Thyroid gland (tissue), 4 donors: ENCODE data around the gene ARHGEF10L. TPM values are rescaled to one million over a fixed set of nuclear protein-coding genes. Genes with fewer than 3 reads are reported as not detected.

Experiments used
- DNase-seq, 2 donors: peaks; one replicate each; pipeline ENCODE4 v3.0.0-alpha.2; 2019
- H3K27ac ChIP-seq, 3 donors: fragments of 200-600 bp; sonication (generic); 1 replicate in 2 of 3; 2 replicates in 1 of 3; pipeline ENCODE4 v1.5.1; 2016 to 2019; ENCODE audit warnings: mild to moderate bottlenecking in 1 of 3, moderate library complexity in 1 of 3
- H3K27me3 ChIP-seq: fragments of 200-600 bp; sonication (generic); one replicate; pipeline ENCODE4 v1.5.1; 2019
- H3K36me3 ChIP-seq, 2 donors: fragments of 200-600 bp; sonication (generic); one replicate each; pipeline ENCODE4 v1.5.1; 2016 to 2019
- H3K4me1 ChIP-seq, 2 donors: fragments of 200-600 bp; sonication (generic); one replicate each; pipeline ENCODE4 v1.5.1; 2017 to 2019
- H3K4me3 ChIP-seq, 3 donors: fragments of 200-600 bp; sonication (generic); replicated peaks in 1 of 3; 1 replicate in 2 of 3; 2 replicates in 1 of 3; pipeline ENCODE4 v1.5.1; 2016; ENCODE audit warnings: mild to moderate bottlenecking in 1 of 3
- H3K9me3 ChIP-seq: fragments of 200-600 bp; sonication (generic); one replicate; pipeline ENCODE4 v1.5.1; 2017
- POLR2A ChIP-seq, 2 donors: fragments of 450-650 bp; IDR thresholded peaks; one replicate each; pipeline ENCODE4 v1.6.1; 2017; ENCODE audit warnings: antibody characterized with exemption in 2 of 2, mild to moderate bottlenecking in 2 of 2, moderate library complexity in 1 of 2
- WGBS, 2 donors: methylation state at CpG; one replicate each; pipeline ENCODE4 v1.1.5; 2017; 5-methylcytosine and 5-hydroxymethylcytosine counted together
- intact Hi-C: fragments of 100-400 bp; cut with DNase I; formaldehyde crosslinking; loops from one replicate; pipeline ENCODE4 v1.15.1; 2023
- total RNA-seq, 4 donors: library from RNA; depleted of rRNA; stranded (reverse); fragments of >200 nt; gene quantifications; one replicate each; pipeline ENCODE4 v1.2.3, GENCODE V29; 2016
- TF ChIP-seq, protein P1 (sequence below), 6 experiments: fragments of 200-600 bp in 3 of 6; fragments of 450-650 bp in 3 of 6; sonication (generic) in 3 of 6; IDR thresholded peaks; one replicate each; pipeline ENCODE4 v1.5.1; 2016 to 2019; ENCODE audit warnings: antibody characterized with exemption in 6 of 6, mild to moderate bottlenecking in 2 of 6, inconsistent platforms in 1 of 6, moderate library complexity in 1 of 6

The ARHGEF10L gene
- total RNA-seq, 4 donors from 2014 or later = 32.2 to 64.5 (median 51.4) TPM

- H3K27me3 ChIP-seq = no peaks in the 10 kb centered on the region
- H3K27ac ChIP-seq = peak overlapping the region; percentile 67 to 87 (median 85)
- DNase-seq = no peak
- intact Hi-C loops = no loop called here
- no peak overlapping the region for H3K4me3 ChIP-seq
- WGBS, 2 donors = 93 to 96% methylated on average over 4 of the region's 4 CpGs
- TF ChIP-seq, protein P1, sequence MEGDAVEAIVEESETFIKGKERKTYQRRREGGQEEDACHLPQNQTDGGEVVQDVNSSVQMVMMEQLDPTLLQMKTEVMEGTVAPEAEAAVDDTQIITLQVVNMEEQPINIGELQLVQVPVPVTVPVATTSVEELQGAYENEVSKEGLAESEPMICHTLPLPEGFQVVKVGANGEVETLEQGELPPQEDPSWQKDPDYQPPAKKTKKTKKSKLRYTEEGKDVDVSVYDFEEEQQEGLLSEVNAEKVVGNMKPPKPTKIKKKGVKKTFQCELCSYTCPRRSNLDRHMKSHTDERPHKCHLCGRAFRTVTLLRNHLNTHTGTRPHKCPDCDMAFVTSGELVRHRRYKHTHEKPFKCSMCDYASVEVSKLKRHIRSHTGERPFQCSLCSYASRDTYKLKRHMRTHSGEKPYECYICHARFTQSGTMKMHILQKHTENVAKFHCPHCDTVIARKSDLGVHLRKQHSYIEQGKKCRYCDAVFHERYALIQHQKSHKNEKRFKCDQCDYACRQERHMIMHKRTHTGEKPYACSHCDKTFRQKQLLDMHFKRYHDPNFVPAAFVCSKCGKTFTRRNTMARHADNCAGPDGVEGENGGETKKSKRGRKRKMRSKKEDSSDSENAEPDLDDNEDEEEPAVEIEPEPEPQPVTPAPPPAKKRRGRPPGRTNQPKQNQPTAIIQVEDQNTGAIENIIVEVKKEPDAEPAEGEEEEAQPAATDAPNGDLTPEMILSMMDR (IDR thresholded peaks at IDR 0.05) = no peak
- no peak for TF ChIP-seq POLR2A (IDR thresholded peaks at IDR 0.05)
- H3K36me3 ChIP-seq = no peaks in the 10 kb centered on the region
- H3K4me1 ChIP-seq = peaks cover 15 to 27% of the 10 kb centered on the region in 2 donors
- H3K9me3 ChIP-seq = no peaks in the 10 kb centered on the region
Observed at GRCh38 chr1:17533201-17533600, 6.3 kb upstream of the ARHGEF10L start.

- H3K4me1 ChIP-seq = peaks cover 20 to 38% of the 10 kb centered on the region in 2 donors
- H3K27me3 ChIP-seq = no peaks in the 10 kb centered on the region
- intact Hi-C loops = no loop called here
Observed at GRCh38 chr1:17535300-17535936, 4.1 kb upstream of the ARHGEF10L start.

DNA sequence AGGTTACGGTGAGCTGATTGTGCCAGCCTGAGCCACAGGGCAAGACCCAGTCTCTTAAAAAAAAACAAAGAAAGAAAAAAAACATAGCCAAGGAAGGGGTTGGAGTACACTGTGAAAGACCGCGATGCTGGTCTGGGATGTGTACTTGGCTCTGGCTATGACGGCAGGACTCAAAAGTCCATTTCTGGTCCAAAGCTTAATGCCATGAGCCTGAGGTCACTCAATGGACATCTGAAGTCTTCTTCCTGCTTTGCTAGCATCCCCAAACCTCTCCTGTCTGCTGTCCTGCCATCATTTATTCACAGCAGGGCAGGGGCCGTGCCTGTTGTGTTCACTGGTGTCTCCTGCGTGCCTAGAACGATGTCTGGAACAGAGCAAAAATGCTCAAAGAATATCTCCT, 1.5 kb upstream of the ARHGEF10L start:
- Histone ChIP-seq H3K4me1 (peaks cover 14 to 28% of the 10 kb centered on the region in 2 donors), H3K9me3 (no peaks in the 10 kb centered on the region), H3K36me3 (no peaks in the 10 kb centered on the region), H3K27me3 (no peaks in the 10 kb centered on the region), H3K4me3 (no peak overlapping the region), H3K27ac (peak overlapping the region; percentile 2 to 78 (median 72))
- intact Hi-C loops = no loop called here
- no peak for TF ChIP-seq POLR2A (IDR thresholded peaks at IDR 0.05)
- WGBS, 2 donors = 77 to 82% methylated on average over 7 of the region's 7 CpGs
- peak in 1 of 2 donors; percentile 17 for DNase-seq

More at GRCh38 chr1:17535300-17535936, 4.1 kb upstream of the ARHGEF10L start:
- Histone ChIP-seq H3K4me3 (no peak overlapping the region), H3K9me3 (no peaks in the 10 kb centered on the region), H3K27ac (peak overlapping the region in 1 of 3 donors; percentile 18), H3K36me3 (no peaks in the 10 kb centered on the region)
- 90 to 94% methylated on average over 5 to 6 of the region's 8 CpGs for whole genome bisulfite sequencing, 2 donors
- TF ChIP-seq POLR2A (IDR thresholded peaks at IDR 0.05) = no peak
- TF ChIP-seq, protein P1 (IDR thresholded peaks at IDR 0.05) = no peak
- no peak for DNase-seq

- Histone ChIP-seq H3K27me3 (no peaks in the 10 kb centered on the region), H3K4me3 (no peak overlapping the region), H3K9me3 (no peaks in the 10 kb centered on the region), H3K27ac (peak overlapping the region; percentile 2 to 78 (median 72)), H3K4me1 (peaks cover 14 to 27% of the 10 kb centered on the region in 2 donors), H3K36me3 (no peaks in the 10 kb centered on the region)
- intact Hi-C loops = no loop called here
- WGBS, 2 donors = 42 to 50% methylated on average over 13 of the region's 13 CpGs
- DNase-seq = peak; percentile 40 to 46
- TF ChIP-seq, protein P1 (IDR thresholded peaks at IDR 0.05) = no peak
- TF ChIP-seq POLR2A (IDR thresholded peaks at IDR 0.05) = no peak
Observed at GRCh38 chr1:17538428-17539117, 925 bp upstream of the ARHGEF10L start.

DNA sequence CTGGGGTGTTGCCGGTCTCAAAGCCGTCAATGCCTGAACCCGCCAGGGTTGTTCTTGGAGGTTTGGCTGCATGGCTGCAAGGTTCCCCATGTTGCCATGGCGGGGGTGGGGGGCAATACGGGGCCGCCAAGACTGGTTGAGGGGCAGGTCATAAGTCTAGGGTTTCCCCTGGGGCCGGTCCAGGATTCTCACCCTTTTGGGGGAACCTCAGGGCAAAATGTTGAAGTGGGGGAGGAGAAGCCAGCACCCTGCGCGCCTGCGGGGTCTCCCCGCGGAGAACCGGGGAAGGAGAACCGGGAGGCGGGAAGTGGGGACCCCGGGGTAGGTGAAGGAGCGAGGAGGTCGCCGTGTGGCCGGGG, 401 bp upstream of the ARHGEF10L start:
- peaks cover 14 to 27% of the 10 kb centered on the region in 2 donors for H3K4me1 ChIP-seq
- peak in 1 of 2 donors; percentile 15 for DNase-seq
- intact Hi-C loops = no loop called here
- no peaks in the 10 kb centered on the region for H3K27me3 ChIP-seq
- WGBS, 2 donors = 22 to 30% methylated on average over 18 to 20 of the region's 20 CpGs
- no peaks in the 10 kb centered on the region for H3K9me3 ChIP-seq
- no peak for TF ChIP-seq POLR2A (IDR thresholded peaks at IDR 0.05)
- TF ChIP-seq, protein P1 (IDR thresholded peaks at IDR 0.05) = no peak
- no peaks in the 10 kb centered on the region for H3K36me3 ChIP-seq
- peak overlapping the region; percentile 42 to 78 (median 72) for H3K27ac ChIP-seq
- H3K4me3 ChIP-seq = peak overlapping the region in 1 of 3 donors; percentile 28
